Measurements from ENCODE around the gene RBBP8. TPM values are rescaled to one million over a fixed set of nuclear protein-coding genes. Genes with fewer than 3 reads are reported as not detected.

Gene RBBP8
- total RNA-seq, 2 donors from 2014 or later: 24.4 to 29.5 TPM

DNA sequence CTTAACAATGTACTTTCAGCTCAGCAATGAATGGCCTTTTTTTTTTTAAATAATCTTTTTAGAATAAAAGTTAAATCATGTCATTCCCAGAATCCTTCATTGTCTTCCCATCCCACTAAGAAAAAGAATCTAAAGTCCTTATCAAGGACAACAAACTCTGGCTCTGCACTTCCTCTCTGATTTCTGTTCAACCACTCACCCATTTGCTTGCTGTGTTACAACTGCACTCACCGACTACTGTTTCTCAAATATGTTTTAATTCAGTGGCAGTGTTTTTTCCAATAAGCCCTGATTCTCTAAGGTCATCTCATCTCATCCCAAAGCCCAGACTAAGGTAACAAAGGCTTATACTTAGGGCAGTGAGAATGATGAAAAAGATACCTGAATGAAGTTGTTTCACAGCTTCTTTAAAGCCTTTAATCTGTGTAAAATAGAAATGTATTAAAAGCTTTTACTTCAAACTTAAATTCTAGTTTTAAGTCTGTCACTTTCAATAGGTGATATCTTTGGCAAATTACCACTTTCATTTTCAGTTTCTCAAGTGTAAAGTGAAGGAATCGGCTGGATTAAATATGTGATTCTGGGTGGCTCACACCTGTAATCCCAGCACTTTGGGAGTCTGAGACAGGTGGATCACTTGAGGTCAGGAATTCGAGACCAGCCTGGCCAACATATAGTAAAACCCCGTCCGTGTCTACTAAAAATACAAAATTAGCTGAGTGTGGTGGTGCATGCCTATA is 87.6 kb downstream of the RBBP8 start:
- intact Hi-C loops (cut with DNase I): no loop called here
- H3K4me3 ChIP-seq: no peak overlapping the region
- TF ChIP-seq, protein P1, sequence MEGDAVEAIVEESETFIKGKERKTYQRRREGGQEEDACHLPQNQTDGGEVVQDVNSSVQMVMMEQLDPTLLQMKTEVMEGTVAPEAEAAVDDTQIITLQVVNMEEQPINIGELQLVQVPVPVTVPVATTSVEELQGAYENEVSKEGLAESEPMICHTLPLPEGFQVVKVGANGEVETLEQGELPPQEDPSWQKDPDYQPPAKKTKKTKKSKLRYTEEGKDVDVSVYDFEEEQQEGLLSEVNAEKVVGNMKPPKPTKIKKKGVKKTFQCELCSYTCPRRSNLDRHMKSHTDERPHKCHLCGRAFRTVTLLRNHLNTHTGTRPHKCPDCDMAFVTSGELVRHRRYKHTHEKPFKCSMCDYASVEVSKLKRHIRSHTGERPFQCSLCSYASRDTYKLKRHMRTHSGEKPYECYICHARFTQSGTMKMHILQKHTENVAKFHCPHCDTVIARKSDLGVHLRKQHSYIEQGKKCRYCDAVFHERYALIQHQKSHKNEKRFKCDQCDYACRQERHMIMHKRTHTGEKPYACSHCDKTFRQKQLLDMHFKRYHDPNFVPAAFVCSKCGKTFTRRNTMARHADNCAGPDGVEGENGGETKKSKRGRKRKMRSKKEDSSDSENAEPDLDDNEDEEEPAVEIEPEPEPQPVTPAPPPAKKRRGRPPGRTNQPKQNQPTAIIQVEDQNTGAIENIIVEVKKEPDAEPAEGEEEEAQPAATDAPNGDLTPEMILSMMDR (IDR thresholded peaks at IDR 0.05): no peak
- H3K27ac ChIP-seq: peak overlapping the region; percentile 15
- no peaks in the 10 kb centered on the region for H3K27me3 ChIP-seq
- no peak for DNase-seq
- no peaks in the 10 kb centered on the region for H3K4me1 ChIP-seq
- no peaks in the 10 kb centered on the region for H3K9me3 ChIP-seq
- H3K9ac ChIP-seq (ENCODE audit: low read depth in 2 of 2, low read length in 2 of 2): no peak overlapping the region
- H3K36me3 ChIP-seq: no peaks in the 10 kb centered on the region

GRCh38 chr18:23021623-23022022 is 88.5 kb downstream of the RBBP8 start:
- no peak for DNase-seq
- Histone ChIP-seq H3K27me3 (no peaks in the 10 kb centered on the region), H3K4me1 (no peaks in the 10 kb centered on the region), H3K9ac (ENCODE audit: low read depth in 2 of 2, low read length in 2 of 2) (no peak overlapping the region), H3K27ac (no peak overlapping the region), H3K9me3 (no peaks in the 10 kb centered on the region), H3K36me3 (no peaks in the 10 kb centered on the region), H3K4me3 (no peak overlapping the region)
- TF ChIP-seq, protein P1 (IDR thresholded peaks at IDR 0.05): no peak
- intact Hi-C loops (cut with DNase I): no loop called here

GRCh38 chr18:23032030-23032582 is 99.0 kb downstream of the RBBP8 start:
- no peak overlapping the region for H3K9ac ChIP-seq (ENCODE audit: low read depth in 2 of 2, low read length in 2 of 2)
- TF ChIP-seq, protein P1 (IDR thresholded peaks at IDR 0.05): no peak
- DNase-seq: no peak
- intact Hi-C loops (cut with DNase I): no loop called here
- no peaks in the 10 kb centered on the region for H3K36me3 ChIP-seq
- H3K27ac ChIP-seq: no peak overlapping the region
- H3K4me3 ChIP-seq: no peak overlapping the region
- H3K9me3 ChIP-seq: no peaks in the 10 kb centered on the region
- no peaks in the 10 kb centered on the region for H3K27me3 ChIP-seq
- H3K4me1 ChIP-seq: no peaks in the 10 kb centered on the region

DNA sequence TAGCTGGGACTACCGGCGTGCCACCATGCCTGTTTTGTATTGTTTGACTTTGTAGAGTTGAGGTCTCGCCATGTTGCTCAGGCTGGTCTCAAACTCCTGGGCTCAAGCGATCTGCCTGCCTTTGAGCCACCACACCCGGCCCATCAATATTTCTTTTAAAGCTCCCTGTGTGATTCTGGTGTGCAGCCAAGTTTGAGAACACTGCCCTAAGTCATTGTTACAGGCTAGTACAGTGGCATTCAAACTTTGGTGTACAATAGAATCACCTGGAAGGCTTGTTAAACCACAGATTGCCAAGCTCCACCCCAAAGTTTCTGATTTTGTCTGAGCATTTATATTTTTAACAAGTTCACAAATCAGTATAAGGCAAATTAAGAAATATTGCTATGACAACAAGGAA is 99.9 kb downstream of the RBBP8 start:
- H3K27ac ChIP-seq: no peak overlapping the region
- TF ChIP-seq, protein P1 (IDR thresholded peaks at IDR 0.05): no peak
- intact Hi-C loops (cut with DNase I): no loop called here

DNA sequence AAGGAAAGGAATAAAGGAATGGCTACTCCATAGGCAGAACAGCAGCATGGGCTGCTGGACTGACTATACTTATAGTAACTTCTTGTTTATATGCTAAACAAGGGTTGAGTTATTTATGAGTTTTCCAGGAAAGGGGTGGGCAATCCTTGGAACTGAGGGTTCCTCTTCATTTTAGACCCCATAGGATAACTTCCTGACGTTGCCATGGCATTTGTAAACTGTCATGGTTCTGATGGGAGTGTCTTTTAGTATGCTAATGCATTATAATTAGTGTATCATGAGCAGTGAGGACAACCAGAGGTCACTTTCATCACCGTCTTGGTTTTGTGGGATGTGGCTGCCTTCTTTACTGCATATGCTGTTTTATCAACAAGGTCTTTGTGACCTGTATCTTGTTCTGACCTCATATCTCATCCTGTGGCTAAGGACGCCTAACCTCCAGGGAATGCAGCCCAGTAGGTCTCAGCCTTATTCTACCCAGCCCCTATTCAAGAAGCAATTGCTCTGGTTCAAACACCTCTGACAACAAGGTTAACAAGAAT is 103.6 kb downstream of the RBBP8 start:
- intact Hi-C loops (cut with DNase I): no loop called here

More for the DNA sequence above, 99.9 kb downstream of the RBBP8 start:
- DNase-seq: peak; percentile 31
- Histone ChIP-seq H3K9me3 (no peaks in the 10 kb centered on the region), H3K9ac (ENCODE audit: low read depth in 2 of 2, low read length in 2 of 2) (no peak overlapping the region), H3K27me3 (no peaks in the 10 kb centered on the region), H3K4me1 (no peaks in the 10 kb centered on the region), H3K36me3 (no peaks in the 10 kb centered on the region), H3K4me3 (no peak overlapping the region)

More for the DNA sequence above, 103.6 kb downstream of the RBBP8 start:
- Histone ChIP-seq H3K9ac (ENCODE audit: low read depth in 2 of 2, low read length in 2 of 2) (no peak overlapping the region), H3K27ac (no peak overlapping the region), H3K36me3 (no peaks in the 10 kb centered on the region), H3K4me1 (no peaks in the 10 kb centered on the region), H3K27me3 (no peaks in the 10 kb centered on the region), H3K9me3 (no peaks in the 10 kb centered on the region), H3K4me3 (no peak overlapping the region)
- TF ChIP-seq, protein P1 (IDR thresholded peaks at IDR 0.05): no peak
- no peak for DNase-seq
